Tibial nerve (tissue), 4 donors: Measurements from ENCODE around the gene ACTL6B.
"Not testable (repeated sequence)": the region's sequence is repeated elsewhere in the genome, so short reads cannot be mapped to it uniquely, and the experiment has no call there.

Experiments
- CTCF ChIP-seq, 5 experiments: fragments of 200-600 bp in 3 of 5; fragments of 450-650 bp in 2 of 5; sonication (generic) in 3 of 5; IDR thresholded peaks; one replicate each; pipeline ENCODE4 v1.5.1; 2016 to 2019; ENCODE audit warnings: antibody characterized with exemption in 5 of 5, mild to moderate bottlenecking in 3 of 5, moderate library complexity in 2 of 5
- EP300 ChIP-seq, 2 donors: sonication (generic); formaldehyde crosslinking; IDR thresholded peaks; one replicate each; pipeline ENCODE4 v1.6.1; 2017; ENCODE audit warnings: antibody characterized with exemption in 2 of 2, mild to moderate bottlenecking in 1 of 2
- POLR2A ChIP-seq, 2 donors: fragments of 450-650 bp; IDR thresholded peaks; one replicate each; pipeline ENCODE4 v1.6.1; 2017; ENCODE audit warnings: antibody characterized with exemption in 2 of 2, mild to moderate bottlenecking in 2 of 2, moderate library complexity in 2 of 2

GRCh38 chr7:100669106-100669505 lies 12.9 kb upstream of the ACTL6B start:
- TF ChIP-seq POLR2A, CTCF, EP300 (IDR thresholded peaks at IDR 0.05): not testable (repeated sequence)
